K562 (cell line): ENCODE results near the gene DRGX. TPM values are rescaled to one million over a fixed set of nuclear protein-coding genes. Genes with fewer than 3 reads are reported as not detected.

Source experiments
- ATAC-seq: fragments of 200-7000 bp; cut with Tn5 transposase; 3 replicates; pipeline ENCODE4 v1.9.1; 2020; ENCODE audit warnings: moderate library complexity
- BruUV-seq: library from RNA; stranded (reverse); fragments of 400-500 nt; replicated peaks from 2 replicates; lab custom pipeline; 2021; lab: Mats Ljungman, UMichigan
- CTCF ChIA-PET: fragments of 300-600 bp; formaldehyde crosslinking; extraction: SDS; loops from one replicate; lab custom pipeline; 2021; ENCODE audit warnings: low intra/inter-chr PET ratio; lab: Yijun Ruan, JAX
- POLR2A ChIA-PET: fragments of 300-600, 350-650 bp; sonication (Branson Sonifier 250); formaldehyde crosslinking; extraction: SDS; loops from one replicate; lab custom pipeline; 2021; ENCODE audit warnings: antibody characterized with exemption, inconsistent platforms; lab: Yijun Ruan, JAX
- DNase-seq, 4 experiments: peaks; one replicate each; pipeline versions ENCODE4 v3.0.0 to v3.0.0-alpha.2; 2011 to 2018; ENCODE audit warnings: low spot score in 3 of 4, mixed read lengths in 3 of 4; ENCODE audit errors: extremely low read depth in 1 of 4
- FAIRE-seq: peaks from 2 replicates; lab custom pipeline; 2011; peaks lifted over from hg19 to GRCh38; lab: Jason Lieb, UNC
- H2AFZ ChIP-seq: 2 replicates; pipeline ENCODE4 v1.6.0; 2011; ENCODE audit warnings: low read depth, low read length, control low read depth, inconsistent platforms
- H3K27ac ChIP-seq: fragments of 200-600 bp; 3 replicates; pipeline ENCODE4 v1.8.0; 2011; ENCODE audit warnings: low read depth, mild to moderate bottlenecking, control low read depth, inconsistent platforms, low read length, moderate library complexity, mixed read lengths; ENCODE audit errors: extremely low read depth
- H3K27me3 ChIP-seq, 2 experiments: fragments of 300-600 bp in 1 of 2; 2 replicates in 1 of 2; 3 replicates in 1 of 2; pipeline versions ENCODE4 v1.6.0 to v1.8.0; 2011; ENCODE audit warnings: inconsistent platforms in 2 of 2, low read length in 2 of 2, mild to moderate bottlenecking in 1 of 2, mixed read lengths in 1 of 2, moderate library complexity in 1 of 2; ENCODE audit not compliant: control insufficient read depth in 2 of 2, insufficient read depth in 2 of 2
- H3K36me3 ChIP-seq: fragments of 300-600 bp; 3 replicates; pipeline ENCODE4 v1.8.0; 2011; ENCODE audit warnings: mild to moderate bottlenecking, low read length, inconsistent platforms; ENCODE audit not compliant: control insufficient read depth, insufficient read depth
- H3K4me1 ChIP-seq, 2 experiments: fragments of 200-600 bp in 1 of 2; replicated peaks in 1 of 2; 2 replicates in 1 of 2; 3 replicates in 1 of 2; pipeline versions ENCODE4 v1.5.1 to v1.8.0; 2011; ENCODE audit warnings: inconsistent platforms in 2 of 2, low read length in 2 of 2, mild to moderate bottlenecking in 1 of 2, mixed read lengths in 1 of 2, moderate library complexity in 1 of 2; ENCODE audit not compliant: control insufficient read depth in 2 of 2, insufficient read depth in 2 of 2
- H3K4me2 ChIP-seq: 2 replicates; pipeline ENCODE4 v1.6.1; 2011; ENCODE audit warnings: low read length, control low read depth, inconsistent platforms, mixed read lengths; ENCODE audit not compliant: insufficient read depth
- H3K4me3 ChIP-seq: fragments of 200-600 bp; sonication (generic), shearing (Covaris generic); 2 replicates; pipeline ENCODE4 v1.5.1; 2016; ENCODE audit warnings: control low read depth, inconsistent platforms
- H3K79me2 ChIP-seq: fragments of 200-600 bp; 3 replicates; pipeline ENCODE4 v1.8.0; 2011; ENCODE audit warnings: low read length, inconsistent platforms; ENCODE audit not compliant: control insufficient read depth, insufficient read depth
- H3K9ac ChIP-seq, 2 experiments: 2 replicates each; pipeline versions ENCODE4 v1.6.0 to v1.6.1; 2011; ENCODE audit warnings: low read depth in 2 of 2, low read length in 2 of 2, control low read depth in 1 of 2, inconsistent platforms in 1 of 2, mild to moderate bottlenecking in 1 of 2, mixed read lengths in 1 of 2; ENCODE audit not compliant: insufficient read depth in 1 of 2
- H3K9me1 ChIP-seq: one replicate; pipeline ENCODE4 v1.6.0; 2011; ENCODE audit warnings: inconsistent platforms, mild to moderate bottlenecking, low read length, moderate library complexity; ENCODE audit not compliant: control insufficient read depth, insufficient read depth
- H3K9me3 ChIP-seq: replicated peaks from 2 replicates; pipeline ENCODE4 v1.5.1; 2011; ENCODE audit warnings: low read depth, low read length, inconsistent platforms; ENCODE audit not compliant: control insufficient read depth, insufficient read depth
- H4K20me1 ChIP-seq: replicated peaks from 2 replicates; pipeline ENCODE4 v1.6.1; 2011; ENCODE audit warnings: low read length, inconsistent platforms, mixed read lengths; ENCODE audit not compliant: control insufficient read depth, insufficient read depth
- ARHGAP35 ChIP-seq: fragments of 450-650 bp; IDR thresholded peaks from 2 replicates; pipeline ENCODE4 v1.6.1; 2018; ENCODE audit not compliant: partially characterized antibody
- CBX8 ChIP-seq: fragments of 200-600 bp; sonication (generic); IDR thresholded peaks from 2 replicates; pipeline ENCODE4 v1.6.1; 2012; ENCODE audit warnings: borderline replicate concordance, mixed run types, low read depth, mild to moderate bottlenecking, moderate library complexity, mixed read lengths, low read length, control low read depth, inconsistent platforms; ENCODE audit not compliant: poor library complexity, severe bottlenecking; ENCODE audit errors: extremely low read depth
- EHMT2 ChIP-seq: fragments of 450-650 bp; IDR thresholded peaks from 2 replicates; pipeline ENCODE4 v1.6.1; 2018; ENCODE audit warnings: antibody characterized with exemption
- ESRRA ChIP-seq: fragments of 450-650 bp; IDR thresholded peaks from 2 replicates; pipeline ENCODE4 v1.6.1; 2014; ENCODE audit warnings: low read depth, mild to moderate bottlenecking, moderate library complexity, borderline replicate concordance
- MCM3 ChIP-seq: fragments of 450-650 bp; IDR thresholded peaks from 2 replicates; pipeline ENCODE4 v1.6.1; 2016
- MIER1 ChIP-seq: fragments of 450-650 bp; IDR thresholded peaks from 2 replicates; pipeline ENCODE4 v1.6.1; 2016; ENCODE audit warnings: antibody characterized with exemption, mild to moderate bottlenecking, low read depth
- PCBP2 ChIP-seq: fragments of 200-400 bp; formaldehyde crosslinking; IDR thresholded peaks from 2 replicates; pipeline ENCODE4 v1.6.1; 2018; ENCODE audit warnings: low read length, low read depth, mild to moderate bottlenecking, moderate library complexity; ENCODE audit not compliant: poor library complexity, severe bottlenecking
- SMAD1 ChIP-seq: fragments of 150-350 bp; IDR thresholded peaks from 2 replicates; pipeline ENCODE4 v1.6.1; 2014; ENCODE audit warnings: low read length, low read depth; ENCODE audit not compliant: partially characterized antibody
- ZNF609 ChIP-seq: sonication (generic); formaldehyde crosslinking; IDR thresholded peaks from 2 replicates; pipeline ENCODE4 v1.8.1; 2023; ENCODE audit warnings: missing genetic modification reagents, mild to moderate bottlenecking, borderline replicate concordance
- WGBS: fragments of 100-300 bp; shearing (Covaris generic); methylation state at CpG from one replicate; pipeline ENCODE4 v1.1.6; 2016; ENCODE audit warnings: low coverage, mixed read lengths; ENCODE audit not compliant: insufficient coverage; ENCODE audit errors: missing lambda C conversion rate; 5-methylcytosine and 5-hydroxymethylcytosine counted together
- in situ Hi-C: fragments of 300-500 bp; cut with MboI; formaldehyde crosslinking; loops from 4 replicates; pipeline ENCODE4 v1.15.0; 2018; ENCODE audit warnings: inconsistent platforms, mixed read lengths
- intact Hi-C: fragments of 100-400 bp; cut with micrococcal nuclease; formaldehyde crosslinking; loops from 2 replicates; pipeline ENCODE4 v1.14.2; 2022
- polyA plus RNA-seq, 8 experiments: library from polyadenylated mRNA; depleted of rRNA in 4 of 8; stranded (reverse) in 5 of 8; unstranded in 3 of 8; fragments of >200 nt; fragmentation: Nextera tagmentation in 2 of 8; fragmentation: Illumina TruSeq in 1 of 8; extraction: Ambion mirVana in 2 of 8; extraction: Trizol in 1 of 8; gene quantifications; 2 replicates each; pipeline versions ENCODE4 v1.2.1 to v1.2.3, GENCODE V29; 2011 to 2014; ENCODE audit warnings: inconsistent platforms in 1 of 8, missing spikeins in 1 of 8
- total RNA-seq, 7 experiments: library from RNA; depleted of rRNA in 6 of 7; stranded (reverse); fragments of >200 nt in 6 of 7; fragmentation: Illumina TruSeq in 2 of 7; extraction: Trizol in 2 of 7; gene quantifications; 2 replicates each; pipeline versions ENCODE4 v1.2.1 to v1.2.3, GENCODE V29; 2011 to 2021; ENCODE audit warnings: low replicate concordance in 1 of 7

DRGX gene
- total and polyA plus RNA-seq, 9 of the 15 experiments (the other 6 are each of a cell fraction or from before 2014, with no cell fraction given): not detected

GRCh38 chr10:49368256-49368655 lies 27.6 kb downstream of the DRGX start:
- Histone ChIP-seq H3K9me3 (no peaks in the 10 kb centered on the region), H3K4me2 (no peak overlapping the region)
- intact Hi-C loops: no loop called here
- ATAC-seq: no peak
- TF ChIP-seq CBX8 (no peak), SMAD1 (no peak), PCBP2 (no peak), MCM3 (no peak), ARHGAP35 (no peak)
- TF ChIP-seq, all 486 proteins: peak for 0
- no peak for DNase-seq
- no peak overlapping the region for H2AFZ ChIP-seq
- H3K9ac ChIP-seq: no peak overlapping the region
- H3K27ac ChIP-seq: no peak overlapping the region
- ChIA-PET POLR2A (interaction anchor here (1.3 kb wide), 1 partner anchor 14 kb away, joined by 3 read pairs; no protein-coding TSS in a partner anchor), CTCF (no interaction called here)
- H3K9me1 ChIP-seq: no peaks in the 10 kb centered on the region
- peaks cover 44 to 57% of the 10 kb centered on the region in 2 experiments for H3K27me3 ChIP-seq
- no peaks in the 10 kb centered on the region for H3K79me2 ChIP-seq
- H4K20me1 ChIP-seq: 0 out of 2 replicates have a peak, but pooled peaks cover 11% of the 10 kb centered on the region
- in situ Hi-C loops: no loop called here
- H3K4me1 ChIP-seq: peaks cover 0 to 3% of the 10 kb centered on the region in 2 experiments; a peak in 1 of 5 replicates
- WGBS: 2% methylated on average over 4 of the region's 4 CpGs
- no peaks in the 10 kb centered on the region for H3K36me3 ChIP-seq
- no TSS peak for BruUV-seq
- no peak overlapping the region for H3K4me3 ChIP-seq
- FAIRE-seq: no peak

GRCh38 chr10:49367600-49367999 lies 28.3 kb downstream of the DRGX start:
- H3K27ac ChIP-seq: no peak overlapping the region
- no peaks in the 10 kb centered on the region for H3K36me3 ChIP-seq
- peaks cover 0 to 3% of the 10 kb centered on the region in 2 experiments; a peak in 1 of 5 replicates for H3K4me1 ChIP-seq
- DNase-seq (peak in 1 of 4 experiments; percentile 21), ATAC-seq (peak; percentile 67), FAIRE-seq (no peak)
- no peak overlapping the region for H2AFZ ChIP-seq
- H3K9me3 ChIP-seq: no peaks in the 10 kb centered on the region
- no peak overlapping the region for H3K4me3 ChIP-seq
- H3K9me1 ChIP-seq: no peaks in the 10 kb centered on the region
- ChIA-PET POLR2A (interaction anchor here (0.7 to 1.3 kb wide), 2 partner anchors 15 to 85 kb away, joined by 3 read pairs; no protein-coding TSS in a partner anchor), CTCF (no interaction called here)
- in situ Hi-C loops (no loop called here), intact Hi-C loops (no loop called here)
- H3K4me2 ChIP-seq: no peak overlapping the region
- 0 out of 2 replicates have a peak, but pooled peaks cover 11% of the 10 kb centered on the region for H4K20me1 ChIP-seq
- H3K27me3 ChIP-seq: peaks cover 48 to 63% of the 10 kb centered on the region in 2 experiments
- no TSS peak for BruUV-seq
- no peak overlapping the region for H3K9ac ChIP-seq
- H3K79me2 ChIP-seq: no peaks in the 10 kb centered on the region
- WGBS: 0% methylated on average over 5 of the region's 5 CpGs
- TF ChIP-seq ZNF609 (CRISPR knock-in tag): no peak
- peak; percentile 83 for TF ChIP-seq EHMT2
- TF ChIP-seq ESRRA: 0 out of 2 replicates have a peak, but pooled peaks have one; percentile 54
- TF ChIP-seq MIER1: 0 out of 2 replicates have a peak, but pooled peaks have one; percentile 47
